ENCODE measurements around the gene ONECUT2.

DNA sequence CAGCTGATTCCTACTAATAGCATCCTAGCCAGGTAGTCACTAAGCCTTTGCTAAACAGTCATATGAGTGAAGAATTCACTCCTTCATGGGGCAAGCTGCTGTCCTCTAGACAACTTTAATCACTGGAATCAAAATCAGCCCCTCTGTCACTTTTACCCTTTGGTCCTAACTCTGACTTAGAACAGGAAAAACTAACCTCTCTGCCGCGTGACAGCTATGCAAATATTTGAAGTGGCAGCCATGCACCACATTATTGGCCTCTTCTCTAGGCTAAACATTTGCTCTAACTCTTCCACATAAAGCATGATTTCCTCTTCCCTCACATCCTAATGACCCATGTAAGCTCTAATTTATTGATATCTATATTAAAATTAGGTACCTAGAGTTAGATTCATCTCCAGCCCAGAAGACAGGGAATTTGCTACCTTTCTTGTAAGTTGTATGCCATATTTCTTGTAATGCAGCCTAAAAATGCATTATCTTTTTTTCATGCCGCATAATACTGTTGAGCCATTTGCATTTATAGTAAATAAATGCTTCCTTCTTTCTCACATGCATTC lies 12.8 kb upstream of the ONECUT2 start:
- no peak for TF ChIP-seq PAX5 (IDR thresholded peaks at IDR 0.05; ENCODE audit: insufficient read depth, low read length, severe bottlenecking)
- no peak for TF ChIP-seq TAF1 (IDR thresholded peaks at IDR 0.05; ENCODE audit: low read depth, low read length)
- no peak for TF ChIP-seq POLR2A (IDR thresholded peaks at IDR 0.05; ENCODE audit: low read depth, low read length)
